ENCODE measurements around the gene RRP9.

DNA sequence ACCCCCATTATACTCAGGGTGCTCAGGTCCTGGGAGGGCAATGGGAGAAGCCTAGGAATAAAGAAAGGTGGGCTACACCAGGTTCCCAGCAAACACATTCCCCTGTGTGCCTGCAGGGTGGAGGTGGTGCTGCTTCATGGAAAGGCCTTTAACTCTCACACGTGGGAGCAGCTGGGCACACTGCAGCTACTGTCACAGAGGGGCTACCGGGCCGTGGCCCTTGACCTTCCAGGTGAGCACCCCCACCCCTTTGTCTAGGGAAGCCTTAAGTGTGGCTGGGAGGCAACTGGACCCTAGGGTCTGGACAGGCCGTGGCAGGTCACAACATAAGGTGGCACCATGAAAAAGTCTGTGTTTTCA, 36.4 kb upstream of the RRP9 start:
- TF ChIP-seq GABPA (IDR thresholded peaks at IDR 0.05 in 1 of 2, conservative IDR thresholded peaks at IDR 0.05 in 1 of 2) (no peak), TAF1 (conservative IDR thresholded peaks at IDR 0.05) (no peak), YY1 (IDR thresholded peaks at IDR 0.05) (no peak), SP1 (IDR thresholded peaks at IDR 0.05) (no peak), NR2F2 (IDR thresholded peaks at IDR 0.05) (no peak), RAD21 (IDR thresholded peaks at IDR 0.05) (no peak), HNF4G (IDR thresholded peaks at IDR 0.05) (no peak)
- TF ChIP-seq, protein P1, sequence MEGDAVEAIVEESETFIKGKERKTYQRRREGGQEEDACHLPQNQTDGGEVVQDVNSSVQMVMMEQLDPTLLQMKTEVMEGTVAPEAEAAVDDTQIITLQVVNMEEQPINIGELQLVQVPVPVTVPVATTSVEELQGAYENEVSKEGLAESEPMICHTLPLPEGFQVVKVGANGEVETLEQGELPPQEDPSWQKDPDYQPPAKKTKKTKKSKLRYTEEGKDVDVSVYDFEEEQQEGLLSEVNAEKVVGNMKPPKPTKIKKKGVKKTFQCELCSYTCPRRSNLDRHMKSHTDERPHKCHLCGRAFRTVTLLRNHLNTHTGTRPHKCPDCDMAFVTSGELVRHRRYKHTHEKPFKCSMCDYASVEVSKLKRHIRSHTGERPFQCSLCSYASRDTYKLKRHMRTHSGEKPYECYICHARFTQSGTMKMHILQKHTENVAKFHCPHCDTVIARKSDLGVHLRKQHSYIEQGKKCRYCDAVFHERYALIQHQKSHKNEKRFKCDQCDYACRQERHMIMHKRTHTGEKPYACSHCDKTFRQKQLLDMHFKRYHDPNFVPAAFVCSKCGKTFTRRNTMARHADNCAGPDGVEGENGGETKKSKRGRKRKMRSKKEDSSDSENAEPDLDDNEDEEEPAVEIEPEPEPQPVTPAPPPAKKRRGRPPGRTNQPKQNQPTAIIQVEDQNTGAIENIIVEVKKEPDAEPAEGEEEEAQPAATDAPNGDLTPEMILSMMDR (IDR thresholded peaks at IDR 0.05; ENCODE audit: low read depth, low read length, missing input control): no peak
- TF ChIP-seq, protein P2, sequence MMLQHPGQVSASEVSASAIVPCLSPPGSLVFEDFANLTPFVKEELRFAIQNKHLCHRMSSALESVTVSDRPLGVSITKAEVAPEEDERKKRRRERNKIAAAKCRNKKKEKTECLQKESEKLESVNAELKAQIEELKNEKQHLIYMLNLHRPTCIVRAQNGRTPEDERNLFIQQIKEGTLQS (IDR thresholded peaks at IDR 0.05): no peak
